ENCODE measurements around the gene RAB36. TPM values are rescaled to one million over a fixed set of nuclear protein-coding genes. Genes with fewer than 3 reads are reported as not detected.

RAB36 gene
- total and polyA plus RNA-seq, 4 donors, result 0.22 to 0.56 (median 0.37) TPM

DNA sequence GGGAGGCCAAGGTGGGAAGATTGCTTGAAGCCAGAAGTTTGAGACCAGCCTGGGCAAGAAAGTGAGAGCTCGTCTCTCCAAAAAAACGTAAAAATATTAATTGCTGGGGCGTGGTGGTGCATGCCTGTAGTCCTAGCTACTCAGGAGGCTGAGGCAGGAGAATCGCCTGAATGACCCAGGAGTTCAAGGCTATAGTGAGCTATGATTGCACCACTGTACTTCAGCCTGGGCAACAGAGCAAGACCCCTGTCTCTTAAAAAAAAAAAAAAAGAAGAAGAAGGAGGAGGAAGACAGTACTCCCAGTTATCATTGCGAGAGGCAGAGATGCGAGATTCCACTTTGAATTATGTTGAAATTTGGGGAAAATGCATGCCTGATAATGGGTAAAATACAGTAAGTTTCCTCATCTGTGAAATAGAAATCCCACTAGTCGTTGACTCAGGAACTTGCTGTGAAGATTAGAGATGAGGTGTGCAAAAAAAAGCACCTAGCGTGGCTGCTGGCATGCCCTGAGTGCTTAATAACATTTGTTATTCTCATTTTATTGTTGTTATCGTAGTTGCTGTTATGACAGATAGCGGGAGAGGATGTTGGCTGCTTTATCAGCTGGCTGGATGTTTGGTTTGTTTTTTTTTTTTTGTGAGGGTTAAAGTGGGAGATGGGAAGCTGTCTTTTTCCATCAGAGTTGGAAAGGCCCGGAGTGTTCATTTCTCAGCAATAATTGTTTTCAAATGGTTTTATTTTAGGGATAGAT lies 68.5 kb downstream of the RAB36 start:
- TF ChIP-seq, protein P1, sequence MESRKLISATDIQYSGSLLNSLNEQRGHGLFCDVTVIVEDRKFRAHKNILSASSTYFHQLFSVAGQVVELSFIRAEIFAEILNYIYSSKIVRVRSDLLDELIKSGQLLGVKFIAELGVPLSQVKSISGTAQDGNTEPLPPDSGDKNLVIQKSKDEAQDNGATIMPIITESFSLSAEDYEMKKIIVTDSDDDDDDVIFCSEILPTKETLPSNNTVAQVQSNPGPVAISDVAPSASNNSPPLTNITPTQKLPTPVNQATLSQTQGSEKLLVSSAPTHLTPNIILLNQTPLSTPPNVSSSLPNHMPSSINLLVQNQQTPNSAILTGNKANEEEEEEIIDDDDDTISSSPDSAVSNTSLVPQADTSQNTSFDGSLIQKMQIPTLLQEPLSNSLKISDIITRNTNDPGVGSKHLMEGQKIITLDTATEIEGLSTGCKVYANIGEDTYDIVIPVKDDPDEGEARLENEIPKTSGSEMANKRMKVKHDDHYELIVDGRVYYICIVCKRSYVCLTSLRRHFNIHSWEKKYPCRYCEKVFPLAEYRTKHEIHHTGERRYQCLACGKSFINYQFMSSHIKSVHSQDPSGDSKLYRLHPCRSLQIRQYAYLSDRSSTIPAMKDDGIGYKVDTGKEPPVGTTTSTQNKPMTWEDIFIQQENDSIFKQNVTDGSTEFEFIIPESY (IDR thresholded peaks at IDR 0.05), result no peak
- TF ChIP-seq JUND (IDR thresholded peaks at IDR 0.05), result no peak
- no peak for TF ChIP-seq RAD21 (IDR thresholded peaks at IDR 0.05)
- TF ChIP-seq, protein P2, sequence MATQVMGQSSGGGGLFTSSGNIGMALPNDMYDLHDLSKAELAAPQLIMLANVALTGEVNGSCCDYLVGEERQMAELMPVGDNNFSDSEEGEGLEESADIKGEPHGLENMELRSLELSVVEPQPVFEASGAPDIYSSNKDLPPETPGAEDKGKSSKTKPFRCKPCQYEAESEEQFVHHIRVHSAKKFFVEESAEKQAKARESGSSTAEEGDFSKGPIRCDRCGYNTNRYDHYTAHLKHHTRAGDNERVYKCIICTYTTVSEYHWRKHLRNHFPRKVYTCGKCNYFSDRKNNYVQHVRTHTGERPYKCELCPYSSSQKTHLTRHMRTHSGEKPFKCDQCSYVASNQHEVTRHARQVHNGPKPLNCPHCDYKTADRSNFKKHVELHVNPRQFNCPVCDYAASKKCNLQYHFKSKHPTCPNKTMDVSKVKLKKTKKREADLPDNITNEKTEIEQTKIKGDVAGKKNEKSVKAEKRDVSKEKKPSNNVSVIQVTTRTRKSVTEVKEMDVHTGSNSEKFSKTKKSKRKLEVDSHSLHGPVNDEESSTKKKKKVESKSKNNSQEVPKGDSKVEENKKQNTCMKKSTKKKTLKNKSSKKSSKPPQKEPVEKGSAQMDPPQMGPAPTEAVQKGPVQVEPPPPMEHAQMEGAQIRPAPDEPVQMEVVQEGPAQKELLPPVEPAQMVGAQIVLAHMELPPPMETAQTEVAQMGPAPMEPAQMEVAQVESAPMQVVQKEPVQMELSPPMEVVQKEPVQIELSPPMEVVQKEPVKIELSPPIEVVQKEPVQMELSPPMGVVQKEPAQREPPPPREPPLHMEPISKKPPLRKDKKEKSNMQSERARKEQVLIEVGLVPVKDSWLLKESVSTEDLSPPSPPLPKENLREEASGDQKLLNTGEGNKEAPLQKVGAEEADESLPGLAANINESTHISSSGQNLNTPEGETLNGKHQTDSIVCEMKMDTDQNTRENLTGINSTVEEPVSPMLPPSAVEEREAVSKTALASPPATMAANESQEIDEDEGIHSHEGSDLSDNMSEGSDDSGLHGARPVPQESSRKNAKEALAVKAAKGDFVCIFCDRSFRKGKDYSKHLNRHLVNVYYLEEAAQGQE (IDR thresholded peaks at IDR 0.05), result no peak
- no peak overlapping the region for H3K9ac ChIP-seq (ENCODE audit: low read depth in 1 of 2, low read length in 2 of 2)
- peaks cover 8 to 34% (median 21%) of the 10 kb centered on the region in 4 donors for H3K4me1 ChIP-seq (ENCODE audit: control insufficient read depth in 4 of 4, insufficient read depth in 4 of 4, low read length in 3 of 4)
- H3K9me3 ChIP-seq (ENCODE audit: control insufficient read depth in 4 of 4, low read length in 3 of 4), result no peaks in the 10 kb centered on the region
- H3K4me3 ChIP-seq (ENCODE audit: low read depth in 1 of 3, low read length in 3 of 3), result no peak overlapping the region
- H3K36me3 ChIP-seq (ENCODE audit: control insufficient read depth in 4 of 4, insufficient read depth in 3 of 4, low read depth in 1 of 4, low read length in 3 of 4), result no peaks in the 10 kb centered on the region
- no peak for DNase-seq (ENCODE audit: low spot score)
- 74% methylated on average over 11 of the region's 11 CpGs for WGBS
- H3K27ac ChIP-seq (ENCODE audit: low read depth in 1 of 2, low read length in 2 of 2), result no peak overlapping the region
- H3K27me3 ChIP-seq (ENCODE audit: control insufficient read depth in 4 of 4, insufficient read depth in 4 of 4, low read length in 3 of 4), result no peaks in the 10 kb centered on the region

Small RNA genes lying within 50 kb of the gene (small RNA-seq; reads per million reads assigned to genes)
- gene BCRP8, result not detected
- gene RF00017, result not detected
- not detected for gene RF00066

Other genes starting within 250 kb of the RAB36 start
- 1 to 10 TPM in 1 of 2 donors, under 1 TPM in 1; 0.33 to 2.2 TPM for gene GNAZ, start 75.0 kb upstream of the RAB36 start, total RNA-seq
- gene GNAZ, start 75.0 kb upstream of the RAB36 start, polyA plus RNA-seq, result under 1 TPM; 0.21 to 0.43 TPM
- under 1 TPM in 1 of 2 donors, not detected in 1; 0.09 TPM for gene RSPH14, start 3.5 kb upstream of the RAB36 start, total RNA-seq
- gene RSPH14, start 3.5 kb upstream of the RAB36 start, polyA plus RNA-seq, result not detected
- gene BCR, start 35.0 kb downstream of the RAB36 start, total RNA-seq, result 10 to 100 TPM; 16.4 to 35.6 TPM
- gene BCR, start 35.0 kb downstream of the RAB36 start, polyA plus RNA-seq, result 10 to 100 TPM in 1 of 2 donors, 1 to 10 TPM in 1; 7.4 to 20.2 TPM

Data from liver (tissue), 10 donors.